Epithelial cell of esophagus (primary cell): ENCODE results near the gene LTB4R.

ENCODE experiments used
- DNase-seq: peaks from one replicate; pipeline ENCODE4 v3.0.0; 2010; ENCODE audit warnings: low read depth
- H3K4me3 ChIP-seq: 2 replicates; pipeline ENCODE4 v1.5.1; 2011; ENCODE audit warnings: mild to moderate bottlenecking, low read length, control low read depth
- TF ChIP-seq, protein P1 (sequence below): IDR thresholded peaks from 2 replicates; pipeline ENCODE4 v1.5.1; 2011; ENCODE audit warnings: low read depth, mild to moderate bottlenecking, low read length, control low read depth, inconsistent platforms; ENCODE audit not compliant: insufficient read depth; ENCODE audit errors: missing control alignments

The LTB4R gene

DNA sequence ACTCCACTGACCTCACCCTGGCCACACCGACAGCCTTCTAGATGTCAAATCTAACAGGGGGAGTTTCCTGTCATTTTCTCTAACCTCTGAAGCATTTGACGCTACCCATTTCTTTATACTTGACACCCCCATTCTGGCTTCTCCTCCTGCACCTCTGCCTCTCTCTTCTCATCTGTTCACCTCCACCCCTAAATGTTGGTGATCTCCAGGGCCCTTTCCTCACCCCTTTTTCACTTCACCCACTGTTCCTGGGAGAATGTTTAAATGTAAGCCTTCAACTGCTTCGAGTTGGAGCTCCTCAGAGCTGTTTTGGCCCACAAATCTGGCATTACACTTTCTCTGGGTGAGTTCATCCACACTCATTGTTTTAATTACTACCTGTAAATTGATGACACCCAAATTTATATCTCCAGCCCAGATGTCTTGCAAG is 39.5 kb upstream of the LTB4R start:
- TF ChIP-seq, protein P1, sequence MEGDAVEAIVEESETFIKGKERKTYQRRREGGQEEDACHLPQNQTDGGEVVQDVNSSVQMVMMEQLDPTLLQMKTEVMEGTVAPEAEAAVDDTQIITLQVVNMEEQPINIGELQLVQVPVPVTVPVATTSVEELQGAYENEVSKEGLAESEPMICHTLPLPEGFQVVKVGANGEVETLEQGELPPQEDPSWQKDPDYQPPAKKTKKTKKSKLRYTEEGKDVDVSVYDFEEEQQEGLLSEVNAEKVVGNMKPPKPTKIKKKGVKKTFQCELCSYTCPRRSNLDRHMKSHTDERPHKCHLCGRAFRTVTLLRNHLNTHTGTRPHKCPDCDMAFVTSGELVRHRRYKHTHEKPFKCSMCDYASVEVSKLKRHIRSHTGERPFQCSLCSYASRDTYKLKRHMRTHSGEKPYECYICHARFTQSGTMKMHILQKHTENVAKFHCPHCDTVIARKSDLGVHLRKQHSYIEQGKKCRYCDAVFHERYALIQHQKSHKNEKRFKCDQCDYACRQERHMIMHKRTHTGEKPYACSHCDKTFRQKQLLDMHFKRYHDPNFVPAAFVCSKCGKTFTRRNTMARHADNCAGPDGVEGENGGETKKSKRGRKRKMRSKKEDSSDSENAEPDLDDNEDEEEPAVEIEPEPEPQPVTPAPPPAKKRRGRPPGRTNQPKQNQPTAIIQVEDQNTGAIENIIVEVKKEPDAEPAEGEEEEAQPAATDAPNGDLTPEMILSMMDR = no peak
- peak overlapping the region; percentile 34 for H3K4me3 ChIP-seq
- no peak for DNase-seq

DNA sequence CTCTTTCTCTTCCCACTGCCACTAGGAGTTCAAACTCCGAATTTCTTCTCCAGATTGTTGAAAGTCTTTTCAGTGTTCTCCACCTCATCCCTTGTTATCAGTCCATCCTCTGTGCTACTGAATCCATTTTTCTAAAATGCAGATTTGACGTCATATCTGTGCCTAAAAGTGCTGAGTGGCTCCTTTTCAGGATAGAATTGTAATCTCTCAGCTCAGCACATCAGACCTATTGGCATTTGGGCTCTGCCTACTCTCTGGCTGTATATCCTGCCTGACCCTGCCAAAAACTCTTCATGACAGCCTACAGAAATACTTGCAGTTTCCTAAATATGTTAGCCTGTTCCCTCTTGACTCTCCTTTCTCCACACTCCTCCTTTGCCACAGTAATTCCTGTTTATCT is 38.8 kb upstream of the LTB4R start:
- DNase-seq = no peak
- TF ChIP-seq, protein P1 = no peak
- no peak overlapping the region for H3K4me3 ChIP-seq

DNA sequence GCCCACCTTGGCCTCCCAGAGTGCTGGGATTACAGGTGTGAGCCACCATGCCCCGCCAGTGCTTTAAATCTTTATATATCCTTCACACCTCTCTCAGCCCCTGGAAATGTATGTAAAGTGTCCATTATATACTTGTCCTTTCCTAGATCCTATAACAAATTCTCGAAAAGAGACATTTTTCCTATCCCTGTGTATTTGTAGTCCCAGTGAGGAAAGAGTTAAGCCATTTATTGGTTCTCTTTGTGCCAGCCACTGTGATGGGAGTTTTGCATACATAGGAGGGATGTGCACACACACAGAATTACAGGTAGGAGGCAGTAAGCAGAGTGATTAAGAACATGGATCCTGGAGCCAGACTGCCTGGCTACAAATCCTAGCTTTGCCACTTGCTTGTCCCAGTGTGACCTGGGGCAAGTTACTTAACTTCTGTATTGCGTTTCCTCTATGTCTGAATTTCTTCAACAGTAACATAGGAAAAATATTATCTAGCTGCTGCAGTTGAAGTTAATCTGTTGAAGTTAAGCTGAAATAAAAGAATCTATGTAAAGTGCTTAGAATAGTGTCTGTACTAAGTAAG is 37.8 kb upstream of the LTB4R start:
- peak; percentile 75 for DNase-seq
- no peak overlapping the region for H3K4me3 ChIP-seq
- TF ChIP-seq, protein P1 = peak; percentile 54

DNA sequence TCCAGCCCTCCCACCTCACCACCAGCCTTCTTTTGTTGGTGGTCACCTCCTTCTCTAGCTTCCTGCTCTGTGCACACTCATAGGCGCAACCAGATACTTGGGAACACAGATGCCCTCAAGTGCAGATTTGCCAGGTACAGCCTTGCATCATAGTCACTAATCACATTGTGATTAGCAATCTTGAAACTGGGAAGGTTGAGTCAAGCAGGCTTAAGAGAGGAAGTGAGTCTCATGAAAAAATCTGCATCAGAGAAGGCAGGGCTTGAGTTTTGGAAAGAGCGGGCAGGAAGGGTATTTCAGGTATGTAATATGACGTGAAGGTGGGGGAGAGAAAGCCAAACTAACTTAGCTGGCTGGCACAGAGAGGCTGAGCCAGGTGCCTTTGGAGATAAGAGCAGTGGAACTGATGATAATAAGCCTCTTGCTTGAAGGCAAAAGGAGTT is 37.2 kb upstream of the LTB4R start:
- TF ChIP-seq, protein P1 = no peak
- H3K4me3 ChIP-seq = no peak overlapping the region
- DNase-seq = peak; percentile 99

DNA sequence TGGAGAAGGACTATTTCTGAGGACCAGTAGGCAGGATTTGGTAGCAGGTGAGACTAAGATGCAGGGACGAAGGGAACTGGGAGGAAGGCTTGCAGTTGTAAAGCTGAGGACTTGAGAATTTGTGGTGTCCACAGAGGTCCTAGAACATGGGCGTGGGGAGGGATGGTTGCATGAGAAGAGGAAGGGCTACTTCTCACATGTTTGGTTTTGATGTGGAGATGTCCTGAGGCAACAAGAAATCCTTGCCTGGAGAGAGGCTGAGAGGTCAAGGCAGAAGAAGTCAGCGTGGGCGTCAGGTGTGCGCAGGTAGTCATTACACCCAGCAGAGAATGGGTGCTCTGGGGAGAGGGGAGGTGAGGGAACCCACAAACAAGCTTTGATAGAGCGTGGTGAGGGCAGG is 34.2 kb upstream of the LTB4R start:
- no peak overlapping the region for H3K4me3 ChIP-seq
- DNase-seq = no peak
- TF ChIP-seq, protein P1 = no peak

DNA sequence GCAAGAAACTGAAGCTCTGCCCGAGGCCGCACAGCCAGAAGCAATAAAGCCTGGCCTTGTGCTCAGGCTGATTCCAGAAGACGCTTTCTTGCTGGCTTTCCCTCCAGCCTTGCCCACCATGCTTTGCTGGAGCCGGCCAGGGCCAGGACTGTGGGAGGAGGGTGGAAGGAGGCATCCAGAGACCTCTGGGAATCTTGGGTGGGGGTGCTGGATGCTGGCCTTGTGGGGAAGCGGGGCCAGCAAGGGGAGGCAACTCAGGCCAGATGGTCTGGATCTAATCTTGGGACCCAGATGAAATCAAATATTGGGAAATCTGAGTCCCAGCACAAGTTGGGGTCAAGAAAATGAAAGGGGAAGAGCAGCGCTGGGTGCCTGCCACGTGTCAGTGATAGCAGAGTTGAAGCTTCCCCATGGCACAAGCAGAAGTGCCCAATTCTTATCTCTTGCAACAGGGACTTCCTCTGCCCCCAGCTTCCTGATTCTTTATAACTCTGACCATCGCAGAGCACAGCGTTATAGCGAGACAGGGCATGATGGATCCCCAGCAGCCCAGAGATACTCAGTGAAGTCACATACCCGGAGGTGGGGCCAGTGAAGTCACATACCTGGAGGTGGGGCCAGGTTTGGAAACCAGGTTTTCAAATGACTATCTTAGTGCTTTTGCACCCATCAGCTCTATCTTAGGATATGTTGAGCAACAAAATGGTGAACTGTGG is 33.5 kb upstream of the LTB4R start:
- no peak overlapping the region for H3K4me3 ChIP-seq
- no peak for DNase-seq
- TF ChIP-seq, protein P1 = no peak

DNA sequence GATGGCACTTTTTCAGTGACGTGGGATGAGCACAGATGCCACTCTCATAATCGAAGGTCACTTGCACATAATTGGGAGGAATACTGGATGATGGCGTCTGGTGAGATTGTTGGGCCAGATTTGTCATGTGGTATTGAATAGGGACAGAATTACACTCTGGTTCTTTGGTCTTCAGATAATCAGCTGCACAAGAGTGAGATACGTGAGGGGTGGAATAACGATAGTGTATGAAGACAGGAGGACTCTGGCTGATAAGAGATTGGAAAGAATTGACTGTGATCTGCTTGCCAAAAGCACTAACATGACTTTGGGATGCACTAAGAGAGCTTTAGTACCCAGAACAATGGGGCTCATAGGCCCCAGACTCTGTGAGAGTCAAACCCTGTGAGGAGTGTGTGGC is 32.9 kb upstream of the LTB4R start:
- H3K4me3 ChIP-seq = no peak overlapping the region
- TF ChIP-seq, protein P1 = no peak
- no peak for DNase-seq
